C4-2B (cell line): ENCODE data around the gene TMTC1.

ENCODE experiments used
- H3K27ac ChIP-seq: fragments of 450-650 bp; 2 replicates; pipeline ENCODE4 v1.5.1; 2017
- CTCF ChIP-seq: fragments of 450-650 bp; conservative IDR thresholded peaks from 2 replicates; pipeline ENCODE4 v1.5.1; 2017; ENCODE audit warnings: mild to moderate bottlenecking
- ZFX ChIP-seq: fragments of 450-650 bp; IDR thresholded peaks from 2 replicates; pipeline ENCODE4 v1.6.1; 2017

Gene TMTC1

GRCh38 chr12:29750131-29750927 lies 33.4 kb downstream of the TMTC1 start:
- TF ChIP-seq ZFX (no peak), CTCF (no peak)
- H3K27ac ChIP-seq, result no peak overlapping the region

DNA sequence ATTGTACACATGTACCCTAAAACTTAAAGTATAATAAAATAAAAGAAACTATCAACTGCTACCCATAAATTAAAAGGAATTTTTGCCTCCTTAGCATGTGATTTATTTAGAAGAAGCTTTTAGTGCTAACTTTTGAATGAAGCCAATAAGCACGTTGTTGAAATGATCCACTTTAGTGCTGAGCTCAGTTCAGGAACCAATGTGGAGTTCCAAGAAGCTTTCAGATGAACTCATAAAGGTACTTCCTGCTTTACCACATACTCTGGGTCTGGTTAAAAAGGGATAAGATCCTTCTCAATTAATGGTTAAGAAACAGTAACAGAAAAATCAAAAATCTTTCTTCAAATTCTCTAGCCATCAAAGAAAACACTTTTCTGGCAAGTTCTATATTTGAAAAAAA lies 39.4 kb downstream of the TMTC1 start:
- TF ChIP-seq ZFX (no peak), CTCF (no peak)
- no peak overlapping the region for H3K27ac ChIP-seq

- H3K27ac ChIP-seq, result no peak overlapping the region
- TF ChIP-seq CTCF, result no peak
- no peak for TF ChIP-seq ZFX
These were observed 39.9 kb downstream of the TMTC1 start for GRCh38 chr12:29743801-29744200.

DNA sequence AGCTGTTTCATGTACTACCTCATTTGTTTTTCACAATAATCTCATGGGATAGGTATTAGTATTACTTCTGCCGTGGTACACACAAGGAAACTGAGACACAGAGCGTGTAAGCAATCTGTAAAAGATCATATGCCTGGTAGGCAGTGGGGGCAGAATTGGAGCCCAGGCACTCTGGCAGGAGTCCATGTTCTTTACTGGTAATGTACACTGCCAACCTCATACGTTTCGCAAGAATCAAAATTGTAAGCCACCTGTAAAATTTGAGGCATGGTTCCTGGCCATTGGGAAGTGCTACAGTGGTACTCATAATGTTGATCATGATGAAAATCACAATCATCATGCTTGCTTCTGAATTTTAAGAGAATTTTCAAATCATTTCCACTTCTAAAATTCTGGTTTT lies 40.7 kb downstream of the TMTC1 start:
- H3K27ac ChIP-seq, result no peak overlapping the region
- TF ChIP-seq CTCF (no peak), ZFX (no peak)

DNA sequence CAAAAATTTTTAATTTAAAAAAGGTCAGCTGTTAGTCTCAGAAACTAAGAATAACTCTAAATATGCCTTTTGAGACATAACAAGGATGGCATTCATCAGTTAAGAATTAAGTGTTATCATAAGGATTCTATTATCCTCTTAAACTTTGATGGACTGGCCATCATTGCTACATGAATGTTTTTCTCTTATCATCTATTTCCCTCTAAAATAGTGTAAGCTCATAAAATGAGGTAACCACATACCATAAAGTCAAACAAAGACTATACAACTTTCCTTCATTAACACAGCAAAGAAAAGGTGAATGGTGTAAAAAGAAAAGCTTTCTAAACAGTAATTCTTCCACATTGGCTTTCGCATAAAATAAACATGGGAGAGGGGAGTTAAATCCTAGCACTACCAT lies 41.1 kb downstream of the TMTC1 start:
- H3K27ac ChIP-seq, result no peak overlapping the region
- no peak for TF ChIP-seq CTCF
- TF ChIP-seq ZFX, result no peak

DNA sequence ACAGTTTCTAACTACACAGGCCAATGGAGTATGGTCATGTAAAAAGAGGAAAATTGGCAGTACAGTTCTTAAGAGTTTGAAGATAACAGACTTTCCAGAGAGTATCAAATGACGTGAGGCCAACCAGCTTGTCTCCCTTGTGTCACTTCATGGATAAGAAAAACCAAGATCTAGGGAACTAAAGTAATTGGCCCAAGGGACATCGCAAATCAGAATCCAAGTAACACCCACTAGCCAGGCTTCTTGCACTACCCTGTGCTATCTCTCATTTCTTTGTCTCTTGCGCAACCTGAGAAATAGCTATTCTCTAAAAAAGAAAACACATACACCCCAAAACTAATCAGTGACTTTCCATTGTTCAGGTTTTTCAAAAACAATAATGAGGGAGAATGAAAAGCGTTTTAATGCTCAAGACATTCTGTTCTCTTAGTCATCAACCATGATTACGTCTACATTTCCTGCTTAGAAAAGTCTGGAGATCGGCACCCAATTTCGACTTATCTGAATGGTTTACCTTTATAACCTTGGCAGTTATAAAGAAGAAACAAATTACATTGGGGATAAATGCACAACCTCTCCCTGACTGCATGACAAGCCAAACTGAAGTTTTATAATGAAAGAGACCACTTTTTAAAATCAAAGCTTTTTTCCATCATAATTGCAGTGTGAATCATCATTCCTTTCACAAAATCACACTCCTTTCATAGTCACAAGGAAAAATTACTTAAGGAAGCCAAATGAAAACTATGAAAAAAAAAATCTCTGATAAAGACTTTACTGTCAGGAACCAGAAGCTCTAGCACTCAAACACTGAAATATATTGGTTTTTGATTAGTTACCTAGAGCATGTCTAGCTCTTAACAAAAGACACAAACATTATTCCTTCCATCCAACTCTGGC lies 42.1 kb downstream of the TMTC1 start:
- H3K27ac ChIP-seq, result no peak overlapping the region
- TF ChIP-seq CTCF (no peak), ZFX (no peak)
